ENCODE results near the gene DDX49. TPM values are rescaled to one million over a fixed set of nuclear protein-coding genes. Genes with fewer than 3 reads are reported as not detected.
"Not testable (repeated sequence)": the region's sequence is repeated elsewhere in the genome, so short reads cannot be mapped to it uniquely, and the experiment has no call there.

DDX49 gene
- total RNA-seq, 1 donor from 2014 or later, result 45.0 TPM

- DNase-seq (ENCODE audit: low read depth), result no peak
Measured at GRCh38 chr19:18910801-18911436, 8.6 kb upstream of the DDX49 start.

GRCh38 chr19:18912933-18913332 lies 6.6 kb upstream of the DDX49 start:
- DNase-seq (ENCODE audit: low read depth), result no peak

GRCh38 chr19:18913466-18913865 lies 6.0 kb upstream of the DDX49 start:
- DNase-seq (ENCODE audit: low read depth), result no peak

- DNase-seq (ENCODE audit: low read depth), result peak; percentile 25
Measured at GRCh38 chr19:18915639-18916038, 3.9 kb upstream of the DDX49 start.

GRCh38 chr19:18917593-18917992 lies 1.9 kb upstream of the DDX49 start:
- not testable (repeated sequence) for DNase-seq (ENCODE audit: low read depth)

- no peak for DNase-seq (ENCODE audit: low read depth)
Measured at GRCh38 chr19:18919900-18920214, 342 bp downstream of the DDX49 start.

GRCh38 chr19:18920400-18920799 lies 885 bp downstream of the DDX49 start:
- no peak for DNase-seq (ENCODE audit: low read depth)

- DNase-seq (ENCODE audit: low read depth), result no peak
Measured at GRCh38 chr19:18921593-18921992, 2.1 kb downstream of the DDX49 start.

- no peak for DNase-seq (ENCODE audit: low read depth)
Measured at GRCh38 chr19:18922228-18922985, 2.9 kb downstream of the DDX49 start.

- DNase-seq (ENCODE audit: low read depth), result no peak
Measured at GRCh38 chr19:18924684-18925213, 5.2 kb downstream of the DDX49 start.

GRCh38 chr19:18928018-18928805 lies 8.7 kb downstream of the DDX49 start:
- no peak for DNase-seq (ENCODE audit: low read depth)

GRCh38 chr19:18929311-18929710 lies 9.8 kb downstream of the DDX49 start:
- no peak for DNase-seq (ENCODE audit: low read depth)

GRCh38 chr19:18931316-18932162 lies 12.0 kb downstream of the DDX49 start:
- no peak for DNase-seq (ENCODE audit: low read depth)

- DNase-seq (ENCODE audit: low read depth), result no peak
Measured at GRCh38 chr19:18932216-18932841, 12.8 kb downstream of the DDX49 start.

GRCh38 chr19:18933297-18933696 lies 13.8 kb downstream of the DDX49 start:
- DNase-seq (ENCODE audit: low read depth), result no peak

- no peak for DNase-seq (ENCODE audit: low read depth)
Measured at GRCh38 chr19:18939163-18939562, 19.6 kb downstream of the DDX49 start.

GRCh38 chr19:18939922-18940768 lies 20.6 kb downstream of the DDX49 start:
- DNase-seq (ENCODE audit: low read depth), result peak; percentile 33

- no peak for DNase-seq (ENCODE audit: low read depth)
Measured at GRCh38 chr19:18940769-18941627, 21.5 kb downstream of the DDX49 start, which contains the start of gene HOMER3. TSS of gene HOMER3 (minus strand) at chr19:18941217. CDS start at chr19:18938982, 2,235 bp downstream.
